Measurements from ENCODE around the gene LAIR1.

The LAIR1 gene

GRCh38 chr19:54305141-54305540 is 59.6 kb downstream of the LAIR1 start:
- H3K9ac ChIP-seq (ENCODE audit: low read length): no peak overlapping the region
- no peaks in the 10 kb centered on the region for H3K79me2 ChIP-seq (ENCODE audit: insufficient read depth, low read length)
- H3K27me3 ChIP-seq (ENCODE audit: low read length): no peaks in the 10 kb centered on the region
- H3K9me2 ChIP-seq (replicated peaks; ENCODE audit: insufficient read depth, low read length): no peaks in the 10 kb centered on the region
- H3K36me3 ChIP-seq (ENCODE audit: low read length): no peaks in the 10 kb centered on the region
- no peak overlapping the region for H3K4me3 ChIP-seq (ENCODE audit: insufficient read depth, low read length, poor library complexity, severe bottlenecking)
- TF ChIP-seq CTCF (IDR thresholded peaks at IDR 0.05; ENCODE audit: insufficient read depth, low read length, poor library complexity, severe bottlenecking): no peak
- TF ChIP-seq EZH2phosphoT487 (conservative IDR thresholded peaks at IDR 0.05; ENCODE audit: low read length): no peak
- no peaks in the 10 kb centered on the region for H3F3A ChIP-seq (ENCODE audit: insufficient read depth)
- H3K4me2 ChIP-seq (ENCODE audit: low read depth, low read length, poor library complexity, severe bottlenecking): no peak overlapping the region
- H3K27ac ChIP-seq (ENCODE audit: low read depth, low read length): no peak overlapping the region
- H2AFZ ChIP-seq (ENCODE audit: low read depth, low read length, severe bottlenecking): no peak overlapping the region
- no peaks in the 10 kb centered on the region for H4K20me1 ChIP-seq (ENCODE audit: low read depth, low read length)
- H3K9me3 ChIP-seq (ENCODE audit: insufficient read depth, low read length): no peaks in the 10 kb centered on the region

- TF ChIP-seq EZH2phosphoT487 (conservative IDR thresholded peaks at IDR 0.05; ENCODE audit: low read length): no peak
- TF ChIP-seq CTCF (IDR thresholded peaks at IDR 0.05; ENCODE audit: insufficient read depth, low read length, poor library complexity, severe bottlenecking): no peak
- Histone ChIP-seq H3K36me3 (ENCODE audit: low read length) (no peaks in the 10 kb centered on the region), H3F3A (ENCODE audit: insufficient read depth) (no peaks in the 10 kb centered on the region), H4K20me1 (ENCODE audit: low read depth, low read length) (no peaks in the 10 kb centered on the region), H3K9me3 (ENCODE audit: insufficient read depth, low read length) (no peaks in the 10 kb centered on the region), H3K4me3 (ENCODE audit: insufficient read depth, low read length, poor library complexity, severe bottlenecking) (no peak overlapping the region), H3K79me2 (ENCODE audit: insufficient read depth, low read length) (no peaks in the 10 kb centered on the region), H2AFZ (ENCODE audit: low read depth, low read length, severe bottlenecking) (no peak overlapping the region), H3K9ac (ENCODE audit: low read length) (no peak overlapping the region), H3K9me2 (replicated peaks; ENCODE audit: insufficient read depth, low read length) (no peaks in the 10 kb centered on the region), H3K27ac (ENCODE audit: low read depth, low read length) (no peak overlapping the region), H3K27me3 (ENCODE audit: low read length) (no peaks in the 10 kb centered on the region), H3K4me2 (ENCODE audit: low read depth, low read length, poor library complexity, severe bottlenecking) (no peak overlapping the region)
These were observed 62.5 kb downstream of the LAIR1 start for GRCh38 chr19:54302257-54302656.

Data from SU-DHL-6 (cell line).